NOMO-1 treated with DMSO at 0.1 percent for 48 hours (cell line): Measurements from ENCODE around the gene GAPT.
"Not testable (repeated sequence)": the region's sequence is repeated elsewhere in the genome, so short reads cannot be mapped to it uniquely, and the experiment has no call there.

Experiments
- DNase-seq: peaks from one replicate; lab custom pipeline; 2025; ENCODE audit not compliant: unreplicated experiment; lab: John Stamatoyannopoulos, UW

Gene GAPT

DNA sequence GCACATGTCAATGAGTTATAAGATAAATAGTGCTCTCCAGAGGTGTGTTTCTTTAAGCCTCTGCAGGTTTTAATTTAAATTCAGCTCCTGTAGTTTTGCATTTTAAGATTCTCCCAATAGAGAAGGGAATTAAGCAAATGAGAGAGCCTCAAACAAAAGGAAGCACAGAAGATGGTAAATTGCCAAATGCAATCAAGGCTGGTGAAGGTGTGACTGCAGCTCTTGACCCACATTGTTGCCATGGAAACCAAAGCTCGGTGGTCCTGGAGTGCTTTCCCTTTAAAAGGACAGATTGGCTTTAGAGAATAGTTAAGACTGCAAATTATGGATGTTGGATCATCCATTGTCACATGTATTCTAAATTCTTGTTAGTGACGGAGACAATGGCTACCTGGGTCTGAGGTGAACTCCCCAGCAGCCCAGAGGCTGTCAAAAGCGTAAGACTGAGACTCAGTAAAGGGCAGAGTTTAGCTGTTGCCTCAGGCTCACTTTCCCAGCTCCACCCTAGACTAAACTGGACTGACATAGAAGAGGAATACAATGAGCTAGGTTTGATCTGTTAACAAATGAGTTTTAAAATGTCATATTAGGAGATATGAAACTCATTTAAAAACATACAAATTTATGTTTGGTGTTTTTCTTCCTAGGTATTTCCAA lies 12.3 kb downstream of the GAPT start:
- DNase-seq, result no peak

DNA sequence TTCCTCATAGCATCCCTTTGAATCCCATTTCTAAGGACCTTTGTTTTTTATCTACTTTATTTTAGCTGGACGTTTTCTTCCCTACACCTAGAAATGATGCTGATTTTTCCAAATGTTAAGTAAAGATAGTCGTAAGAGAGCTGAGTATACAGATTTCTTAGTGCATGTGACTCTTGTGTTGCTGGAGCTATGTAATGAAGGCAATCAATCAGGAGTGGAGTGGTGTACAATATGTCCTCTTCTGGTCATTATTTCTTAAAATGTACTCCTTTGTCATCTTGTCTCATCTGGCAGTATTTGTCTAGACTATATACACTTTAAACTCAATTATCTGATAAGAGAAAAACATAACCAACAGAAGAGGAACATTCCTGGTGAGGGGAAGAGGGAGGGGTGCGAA lies 13.5 kb downstream of the GAPT start:
- no peak for DNase-seq

DNA sequence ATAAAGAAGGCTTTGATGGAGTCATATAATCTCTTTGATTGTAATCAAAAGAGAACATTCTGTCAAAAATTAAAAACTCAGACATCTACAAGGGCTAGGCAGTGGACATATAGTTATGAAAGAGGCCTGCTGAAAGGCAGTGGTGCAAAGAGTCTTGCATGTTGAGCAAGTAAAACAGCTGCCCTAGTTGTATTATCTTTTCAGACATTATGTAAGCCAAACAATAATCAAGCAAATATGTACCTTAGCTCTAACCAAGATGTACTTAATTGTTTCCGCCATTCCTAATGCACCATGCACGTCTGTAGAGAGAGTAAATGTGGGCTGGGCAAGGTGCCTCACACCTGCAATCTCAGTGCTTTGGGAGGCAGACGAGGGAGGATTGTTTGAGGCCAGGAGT lies 14.3 kb downstream of the GAPT start:
- DNase-seq, result peak; percentile 53

DNA sequence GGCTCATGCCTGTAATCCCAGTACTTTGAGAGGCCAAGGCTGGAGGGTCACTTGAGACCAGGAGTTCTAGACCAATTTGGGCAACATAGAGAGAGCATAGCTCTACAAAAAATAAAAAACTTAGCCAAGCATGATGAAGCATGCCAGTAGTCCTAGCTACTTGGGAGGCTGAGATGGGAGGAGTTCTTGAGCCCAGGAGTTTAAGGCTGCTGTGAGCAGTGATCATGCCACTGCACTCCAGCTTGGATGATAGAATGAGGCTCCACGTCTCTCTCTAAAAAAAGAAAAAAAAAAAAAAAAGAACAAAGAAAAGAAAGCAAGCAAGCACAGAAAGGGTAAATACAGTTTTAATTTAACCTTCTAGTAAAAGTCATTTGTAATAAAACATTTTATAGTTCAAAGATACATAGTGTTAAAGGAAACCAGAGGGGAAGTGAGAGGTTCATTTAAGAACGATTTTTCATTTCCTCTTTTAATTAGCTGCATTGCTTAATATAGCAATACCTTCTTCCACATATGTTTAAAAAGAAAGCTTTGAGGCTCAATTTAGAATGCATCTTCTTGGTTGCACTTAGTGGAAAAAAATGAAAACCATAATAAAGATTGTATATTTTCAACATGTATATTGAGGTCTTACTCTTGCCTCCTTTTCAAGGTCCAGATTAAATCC lies 14.9 kb downstream of the GAPT start:
- DNase-seq, result peak; percentile 85

DNA sequence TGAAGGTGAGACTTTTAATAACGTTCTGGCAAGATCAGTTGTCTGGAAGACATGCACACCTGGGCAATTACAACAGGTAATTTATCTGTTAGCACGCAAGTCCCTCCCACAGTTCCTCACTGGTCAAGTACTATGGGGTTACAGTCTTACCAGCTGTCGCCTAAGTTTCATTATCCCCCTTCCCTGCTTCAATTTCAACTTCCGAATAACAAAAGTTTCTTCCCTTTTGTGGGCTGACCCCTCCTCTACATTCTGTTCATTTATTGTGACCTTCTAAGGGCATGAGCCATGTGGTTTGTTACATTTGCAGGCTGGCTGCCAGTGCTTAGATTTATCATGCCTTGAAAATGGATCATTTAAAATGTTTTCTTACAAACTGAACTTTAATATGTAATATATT lies 16.5 kb downstream of the GAPT start:
- peak; percentile 6 for DNase-seq

GRCh38 chr5:58517198-58517597 lies 26.0 kb downstream of the GAPT start:
- no peak for DNase-seq

DNA sequence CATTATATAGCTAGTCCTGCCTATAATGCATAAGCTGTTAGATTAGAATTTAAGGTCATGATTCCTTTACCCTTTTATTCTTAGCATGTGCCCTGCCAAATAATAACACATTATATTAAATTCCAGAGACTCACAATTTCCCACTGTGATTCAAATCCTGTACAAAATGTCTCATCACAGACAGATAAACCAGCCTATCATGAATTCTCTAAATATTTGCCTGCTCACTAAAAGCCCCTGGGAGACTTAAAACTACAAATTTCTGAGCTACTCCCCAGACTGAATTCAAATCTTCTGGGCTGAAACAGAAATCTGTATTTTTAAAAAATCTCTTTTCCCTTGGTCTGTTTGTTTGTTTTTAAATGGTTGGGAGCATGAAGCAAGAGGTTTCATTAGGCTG lies 32.7 kb downstream of the GAPT start:
- no peak for DNase-seq

DNA sequence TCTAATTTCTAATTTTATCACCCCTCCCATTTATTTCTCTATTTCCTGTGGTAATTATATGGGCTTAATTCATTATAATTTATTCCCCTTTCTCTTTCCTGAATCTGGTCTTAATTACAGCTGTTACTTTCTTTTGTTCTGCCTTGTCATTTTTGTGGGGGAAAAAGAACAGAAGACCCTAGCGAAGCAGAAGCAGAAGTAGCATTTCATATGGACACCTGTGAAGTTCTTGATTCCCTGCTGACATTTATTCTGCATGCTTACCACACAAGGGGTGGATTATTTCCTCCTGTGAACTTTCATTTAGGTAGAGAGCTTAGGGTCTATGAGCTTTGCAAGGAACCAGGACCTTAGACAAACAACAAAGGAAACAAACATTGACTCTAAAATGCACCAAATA lies 33.3 kb downstream of the GAPT start:
- DNase-seq, result no peak

- no peak for DNase-seq
Measured at GRCh38 chr5:58530942-58531490, 39.8 kb downstream of the GAPT start.

GRCh38 chr5:58541935-58542334 lies 50.7 kb downstream of the GAPT start:
- not testable (repeated sequence) for DNase-seq

- DNase-seq, result no peak
Measured at GRCh38 chr5:58542709-58543108, 51.5 kb downstream of the GAPT start.

GRCh38 chr5:58543723-58544122 lies 52.5 kb downstream of the GAPT start:
- no peak for DNase-seq

DNA sequence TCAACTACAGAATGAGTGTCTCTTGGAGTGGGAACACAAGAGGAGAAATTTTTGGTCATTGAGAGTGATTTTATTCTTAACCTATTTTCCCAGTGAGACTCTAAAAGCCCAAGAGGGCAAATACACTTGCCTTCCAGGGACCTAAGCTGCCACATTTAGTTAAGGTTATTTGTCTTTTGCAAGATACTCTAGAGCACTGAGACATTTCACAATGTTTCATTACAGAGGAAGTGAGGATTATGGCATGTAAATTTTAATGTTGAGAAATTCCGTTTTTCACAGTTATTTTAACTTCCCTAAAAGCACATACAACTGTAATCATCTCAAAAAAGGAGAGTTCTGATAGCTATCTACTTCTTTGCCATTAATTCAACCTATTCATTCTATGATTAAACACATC lies 53.0 kb downstream of the GAPT start:
- DNase-seq, result peak; percentile 96

DNA sequence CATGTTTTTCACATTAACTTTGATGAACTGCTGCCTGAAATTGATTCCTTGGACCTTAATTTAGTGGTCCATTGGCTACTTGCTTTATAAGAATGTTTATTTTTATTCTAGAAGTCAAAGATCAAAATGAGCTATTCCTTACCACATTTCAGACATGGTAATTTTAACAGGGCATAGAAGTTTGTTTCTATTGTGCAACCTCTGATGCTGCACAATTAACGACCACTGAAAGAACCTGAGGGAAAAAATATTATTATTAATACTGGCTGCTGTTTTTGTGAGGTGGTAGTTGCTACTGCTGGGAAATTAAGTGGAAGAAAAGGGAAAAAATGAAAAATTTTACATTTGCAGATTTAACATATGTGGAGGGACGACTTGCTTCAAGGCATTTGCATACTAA lies 53.7 kb downstream of the GAPT start:
- peak; percentile 47 for DNase-seq

GRCh38 chr5:58545912-58546311 lies 54.7 kb downstream of the GAPT start:
- peak; percentile 73 for DNase-seq
